HG03354 (cell line): ENCODE data around the gene ATP8B4.

Source experiments
- ATAC-seq: cut with Tn5 transposase; IDR thresholded peaks from one replicate; pipeline ENCODE4 v1.9.1; 2021; ENCODE audit warnings: mild to moderate bottlenecking; ENCODE audit not compliant: unreplicated experiment, poor library complexity, severe bottlenecking

ATP8B4 gene

DNA sequence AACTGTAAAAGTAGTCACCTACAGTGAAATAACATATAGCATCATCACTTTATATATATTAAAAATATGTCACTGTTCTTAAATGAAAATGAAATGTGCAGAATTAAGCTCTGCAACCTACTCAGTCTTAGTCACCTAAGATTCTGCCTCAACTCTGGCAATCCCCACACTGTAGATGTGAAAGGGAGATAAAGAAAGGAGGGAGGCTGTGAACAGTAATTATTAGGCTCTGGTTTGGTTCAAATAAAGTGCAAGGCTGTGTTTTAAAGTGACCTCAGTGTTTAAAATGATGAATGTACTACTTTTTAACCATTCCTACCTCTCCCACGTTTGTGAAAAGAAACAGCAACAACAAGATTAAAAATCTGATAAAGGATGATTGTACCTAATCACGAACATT, 72.2 kb downstream of the ATP8B4 start:
- ATAC-seq, result no peak

DNA sequence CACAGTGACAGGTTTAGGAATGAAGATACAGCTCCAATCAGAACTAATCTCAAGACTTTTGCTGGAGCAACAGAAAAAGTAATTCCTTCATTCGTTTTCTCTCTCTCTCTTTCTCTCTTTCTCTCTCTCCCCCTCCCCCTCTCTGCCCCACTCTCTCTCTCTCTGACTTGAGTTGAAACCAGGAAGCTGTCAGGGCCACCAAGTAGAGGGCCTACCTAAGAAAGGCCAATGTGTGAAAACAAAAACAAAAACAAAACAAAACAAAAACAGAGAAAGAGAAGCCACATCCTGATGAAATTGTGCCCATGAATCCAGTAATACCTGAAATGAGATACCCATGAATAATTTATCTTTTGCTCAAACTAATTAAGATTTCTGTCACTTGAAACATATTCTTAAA, 72.9 kb downstream of the ATP8B4 start:
- ATAC-seq, result no peak

DNA sequence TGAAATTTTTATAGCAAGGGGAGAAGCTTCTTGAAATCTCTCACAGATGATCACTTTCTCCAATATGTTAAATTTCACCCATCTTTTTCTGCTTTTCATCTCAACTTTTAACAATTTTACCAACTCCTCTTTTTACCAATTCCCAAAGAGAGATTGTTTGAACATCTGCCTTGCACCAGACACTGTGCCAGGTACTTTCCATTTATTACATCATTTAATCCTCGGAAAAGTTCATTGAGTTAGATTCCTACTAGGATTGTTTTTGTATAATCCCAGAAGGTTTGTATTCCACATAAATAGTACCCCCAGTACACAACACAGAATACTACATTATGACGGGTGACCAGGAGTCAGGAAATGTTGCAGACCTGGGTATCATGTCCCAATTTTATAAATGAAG, 74.1 kb downstream of the ATP8B4 start:
- no peak for ATAC-seq

DNA sequence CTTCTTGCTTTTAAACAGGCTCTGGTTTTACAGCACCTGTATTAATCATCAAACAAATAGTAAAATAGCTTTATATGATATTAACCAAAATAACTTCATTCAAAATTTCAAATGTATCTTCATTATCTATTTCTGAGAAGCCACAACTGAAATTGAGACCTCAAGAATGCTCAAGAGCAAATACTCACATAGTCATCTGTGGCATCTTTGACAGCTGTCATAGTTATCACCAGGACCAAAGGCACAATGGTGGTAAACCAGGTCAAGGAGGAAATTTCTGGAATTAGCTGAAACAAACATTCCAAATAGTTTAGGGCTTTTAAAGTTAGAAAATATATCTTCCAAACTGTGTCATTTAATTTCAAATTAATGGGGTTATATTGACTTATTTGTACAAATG, 74.6 kb downstream of the ATP8B4 start:
- ATAC-seq, result no peak

DNA sequence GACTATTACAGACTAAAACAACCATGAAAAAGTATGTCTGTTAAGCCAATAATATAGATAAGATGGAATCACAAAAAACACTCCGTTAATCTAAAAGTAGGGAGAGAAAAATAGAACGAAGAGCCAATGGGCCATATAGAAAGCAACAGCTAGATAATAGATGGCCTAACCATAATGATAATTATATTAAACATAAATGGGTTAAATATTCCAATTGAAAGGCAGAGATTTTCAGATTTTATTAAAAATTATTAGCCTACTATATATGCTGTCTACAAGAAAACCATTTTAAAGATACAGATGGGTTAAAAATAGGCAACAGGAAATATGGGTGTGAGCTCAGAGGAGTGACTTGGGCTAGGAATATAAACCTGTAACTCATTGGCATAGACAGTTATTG, 76.3 kb downstream of the ATP8B4 start:
- ATAC-seq, result no peak

DNA sequence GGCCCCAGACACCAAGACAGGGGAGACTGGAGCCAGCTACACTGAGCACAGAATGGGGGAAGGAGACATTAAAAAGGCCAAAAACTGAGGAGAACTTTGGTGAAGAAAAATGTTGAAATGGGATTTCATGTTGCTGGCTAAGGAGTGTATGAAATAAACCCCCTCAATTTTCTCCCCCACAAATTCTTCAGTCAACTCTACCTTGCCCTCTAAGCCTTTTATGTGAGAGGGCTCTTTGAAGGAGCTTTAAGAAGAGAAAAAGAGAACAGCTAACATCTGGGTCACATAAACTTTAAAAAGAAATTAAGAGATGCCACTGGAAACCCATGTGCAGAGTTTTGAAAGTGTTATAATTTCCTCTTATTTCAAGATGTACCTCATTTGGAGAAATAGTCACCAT, 88.6 kb downstream of the ATP8B4 start:
- ATAC-seq, result no peak

DNA sequence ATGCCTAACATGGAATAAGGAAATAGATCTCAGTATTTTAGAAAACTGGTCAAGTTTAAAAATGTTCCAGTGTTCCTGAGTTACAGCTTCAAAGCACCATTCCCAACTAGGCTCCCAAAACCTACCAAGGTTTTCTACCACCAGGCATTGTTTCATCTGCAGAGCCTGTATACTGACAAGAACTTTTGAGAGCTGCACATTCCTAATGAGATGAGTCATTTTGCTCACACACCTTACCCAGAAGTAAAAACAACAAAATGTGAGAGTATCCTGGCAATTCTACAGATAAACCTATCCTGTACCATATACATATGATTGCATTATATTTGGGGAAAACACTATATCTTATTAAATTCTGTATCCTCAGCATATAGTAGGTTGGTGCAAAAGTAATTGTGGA, 90.7 kb downstream of the ATP8B4 start:
- ATAC-seq, result no peak

DNA sequence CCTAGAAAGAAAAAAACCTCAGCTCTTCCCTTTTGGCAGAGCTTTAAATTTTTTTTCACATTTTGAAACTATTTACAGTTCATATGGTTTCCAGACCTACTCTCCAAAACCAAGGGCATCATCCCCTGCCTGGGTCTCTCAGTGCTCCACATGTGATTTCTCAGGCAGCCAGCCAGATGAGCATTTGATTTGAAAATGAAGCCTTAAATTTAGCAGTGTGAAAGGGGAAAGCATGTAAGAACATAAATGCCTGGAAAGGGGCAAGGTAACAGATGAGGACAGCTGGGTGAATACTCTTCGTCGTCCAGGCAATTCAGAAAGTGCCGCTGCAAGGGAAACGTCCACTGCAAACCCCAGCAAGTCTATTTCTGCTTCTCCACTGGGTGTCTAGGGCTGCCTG, 94.8 kb downstream of the ATP8B4 start:
- ATAC-seq, result no peak

DNA sequence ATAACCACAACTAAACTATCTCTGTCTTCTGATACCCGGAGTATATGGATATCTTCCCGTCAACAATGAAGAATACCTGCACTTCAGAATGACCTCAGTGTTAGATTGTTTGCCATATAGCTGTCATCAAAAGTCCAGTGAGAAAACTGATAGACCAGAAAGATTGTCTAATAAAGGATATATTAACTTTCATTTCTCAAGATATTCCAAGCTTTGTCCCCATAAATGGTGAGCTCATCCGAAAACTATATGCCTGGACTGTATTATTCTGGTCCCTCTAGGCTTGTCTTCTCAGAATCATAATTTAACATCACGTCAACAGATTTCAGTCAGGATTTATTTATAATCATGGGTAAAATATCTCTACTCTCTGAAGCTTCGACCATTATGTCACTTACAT, 100.5 kb downstream of the ATP8B4 start:
- ATAC-seq, result no peak

DNA sequence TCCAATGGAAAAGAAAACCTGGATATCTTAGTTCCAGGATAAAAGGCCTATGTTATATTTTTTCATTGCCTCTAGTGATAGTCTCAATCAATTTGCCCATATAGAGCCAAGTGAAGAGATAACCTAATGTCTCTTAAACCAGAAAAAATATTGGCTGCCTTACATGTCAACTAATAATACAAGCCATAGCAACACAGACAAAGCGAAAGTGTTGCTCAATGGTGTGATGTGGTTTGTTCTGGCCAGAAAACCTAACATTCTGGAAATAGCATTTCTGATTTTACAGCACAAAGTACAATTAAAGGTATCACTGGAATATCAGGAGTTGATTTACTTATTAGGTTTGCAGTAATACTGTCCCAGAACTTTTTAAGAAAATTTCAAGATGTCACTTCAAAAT, 101.5 kb downstream of the ATP8B4 start:
- ATAC-seq, result no peak

DNA sequence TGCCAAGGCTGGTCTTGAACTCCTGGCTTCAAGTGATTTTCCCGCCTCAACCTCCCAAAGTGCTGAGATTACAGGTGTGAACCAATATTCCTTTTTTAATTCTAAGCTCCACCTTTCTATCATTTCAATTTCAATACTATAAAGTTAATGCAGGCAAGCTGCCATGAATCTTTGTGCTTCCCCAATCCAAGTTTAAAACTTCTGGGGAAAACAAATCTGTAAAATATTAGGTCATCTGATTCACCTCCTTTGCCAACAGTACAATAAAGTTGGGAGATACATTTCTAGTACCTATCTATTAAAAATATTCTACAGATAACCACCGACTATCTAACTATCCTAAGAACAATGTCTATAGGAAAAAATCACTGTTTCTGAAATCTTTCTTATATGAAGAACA, 102.1 kb downstream of the ATP8B4 start:
- ATAC-seq, result no peak

DNA sequence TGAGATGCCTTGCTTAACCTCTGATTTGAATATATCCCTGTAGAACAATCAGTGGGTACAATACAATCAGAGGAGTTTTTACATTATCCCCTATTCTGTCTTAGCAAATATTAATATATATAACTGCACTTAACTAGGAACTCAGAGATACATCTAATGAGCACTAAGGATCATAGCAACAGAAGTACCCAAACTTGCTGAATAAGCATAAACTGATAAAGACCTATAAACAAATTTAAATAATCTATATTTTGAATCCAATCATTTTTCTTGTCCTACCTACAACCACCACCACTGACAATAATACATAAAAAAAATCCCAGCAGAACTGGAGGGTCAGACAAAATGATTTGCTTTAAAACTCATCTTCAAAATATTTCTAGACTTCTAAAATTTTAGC, 106.2 kb downstream of the ATP8B4 start:
- ATAC-seq, result no peak

DNA sequence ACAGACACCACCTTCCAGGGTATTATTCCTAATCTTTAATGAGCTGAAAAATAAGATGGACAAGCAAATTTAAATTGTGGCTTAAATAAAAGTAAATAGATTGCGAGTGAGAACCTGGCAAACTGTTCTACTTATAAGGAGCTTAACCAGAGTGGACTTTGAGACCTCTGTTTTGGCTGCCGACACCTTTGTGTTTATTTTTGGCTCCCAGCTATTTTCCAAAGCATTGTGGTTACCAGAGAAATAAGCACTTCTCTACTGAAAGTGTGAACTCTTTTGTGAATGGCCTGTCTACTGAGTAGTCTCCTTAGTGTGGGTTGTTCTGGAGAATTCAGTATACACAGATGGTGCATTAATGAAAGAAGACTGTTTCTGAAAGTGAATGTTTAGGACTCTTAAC, 109.4 kb downstream of the ATP8B4 start:
- ATAC-seq, result no peak

DNA sequence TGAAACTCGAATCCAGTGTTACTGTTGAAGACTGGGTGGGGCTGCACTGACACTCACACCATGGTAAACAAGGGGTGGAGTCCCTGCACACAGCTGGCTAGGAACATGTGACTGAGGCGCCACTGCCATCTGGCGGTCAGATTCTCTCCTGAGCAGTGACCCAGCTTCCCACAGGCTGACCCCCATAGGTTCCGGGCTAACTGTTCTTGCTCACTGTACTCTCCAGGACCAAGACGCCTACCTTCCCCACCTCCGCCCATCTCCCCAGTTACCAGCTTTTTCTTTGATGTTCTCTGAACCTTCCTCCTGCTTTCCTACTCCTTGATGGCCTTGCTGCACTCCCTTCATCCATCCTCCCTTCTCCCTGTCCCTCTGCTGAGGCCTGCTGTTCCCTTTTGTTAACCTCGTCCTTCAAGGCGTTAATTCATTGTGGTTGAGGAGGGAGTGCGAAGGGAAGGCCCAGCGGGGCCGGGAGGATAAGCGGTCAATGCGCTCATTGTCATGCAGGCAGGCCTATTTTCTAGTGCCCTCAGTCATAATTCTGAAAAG, 115.2 kb downstream of the ATP8B4 start:
- peak; percentile 99 for ATAC-seq

DNA sequence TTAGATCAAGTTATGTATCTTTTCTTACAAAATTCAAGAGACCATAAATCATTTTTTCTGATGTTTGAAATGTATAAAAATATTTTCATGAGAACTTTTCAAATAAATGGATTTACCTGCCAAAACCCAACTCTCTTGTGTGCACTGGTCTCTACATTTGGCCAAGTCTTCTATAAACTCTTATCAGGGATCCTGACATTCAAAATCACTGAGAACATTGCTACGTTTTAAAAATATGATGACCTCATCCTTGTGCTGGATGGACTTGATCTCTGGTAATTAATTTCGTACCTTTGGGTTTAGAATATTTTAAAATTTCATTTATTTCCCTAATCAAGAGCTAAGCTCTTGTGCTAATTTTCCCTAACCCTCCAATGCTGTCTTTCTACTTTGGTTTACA, 127.4 kb downstream of the ATP8B4 start:
- ATAC-seq, result no peak

DNA sequence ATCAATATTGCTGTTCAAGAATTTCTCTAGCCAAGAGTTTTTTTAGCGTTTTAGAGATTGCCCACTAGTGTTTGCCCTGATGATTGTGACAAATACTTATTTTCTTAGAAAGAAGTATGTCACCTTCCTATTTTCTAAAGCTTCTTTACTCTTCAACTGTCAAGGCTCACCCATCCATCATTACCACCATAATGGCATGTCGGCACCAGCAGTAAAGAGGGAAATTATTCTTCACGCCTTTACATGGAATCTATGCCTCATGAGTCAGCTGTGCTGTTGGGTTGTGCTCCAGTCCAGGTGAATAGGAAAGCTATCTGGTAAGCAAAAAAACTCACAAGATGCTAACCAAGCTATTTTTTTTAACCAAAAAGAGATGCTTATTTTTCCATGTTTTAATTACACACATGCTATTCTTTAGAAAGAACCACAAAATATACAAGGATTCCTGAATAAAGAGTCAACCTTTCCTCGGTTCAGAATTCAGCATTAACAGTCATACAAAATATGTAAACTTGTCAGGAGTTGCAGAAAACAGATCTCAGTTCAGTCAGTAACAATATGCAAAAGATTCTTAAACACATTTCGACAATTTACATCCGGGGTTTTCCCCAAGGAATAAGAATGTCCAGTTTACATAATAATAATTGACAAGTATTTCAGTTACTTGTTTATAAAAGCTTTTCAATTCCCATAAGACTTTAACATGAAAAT, 128.0 kb downstream of the ATP8B4 start:
- no peak for ATAC-seq

DNA sequence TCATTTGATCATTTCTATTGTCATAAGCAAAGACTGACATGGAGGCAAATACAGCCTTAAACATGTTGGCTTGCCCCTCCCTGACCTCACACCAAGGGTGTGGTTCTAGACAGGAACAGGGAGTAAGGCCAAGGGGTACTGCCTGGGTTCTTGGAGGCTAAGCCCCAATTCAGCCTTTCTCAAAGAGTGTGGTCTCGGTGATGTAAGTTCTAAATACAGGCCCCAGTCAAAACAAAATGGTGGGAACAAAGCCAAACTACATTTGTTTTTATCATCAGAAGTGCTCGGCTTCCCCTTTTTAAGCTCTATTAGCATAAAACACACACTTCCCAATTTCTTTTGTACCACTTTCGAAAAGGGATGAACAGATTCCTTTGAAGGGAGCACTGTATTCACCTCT, 129.5 kb downstream of the ATP8B4 start:
- ATAC-seq, result no peak

DNA sequence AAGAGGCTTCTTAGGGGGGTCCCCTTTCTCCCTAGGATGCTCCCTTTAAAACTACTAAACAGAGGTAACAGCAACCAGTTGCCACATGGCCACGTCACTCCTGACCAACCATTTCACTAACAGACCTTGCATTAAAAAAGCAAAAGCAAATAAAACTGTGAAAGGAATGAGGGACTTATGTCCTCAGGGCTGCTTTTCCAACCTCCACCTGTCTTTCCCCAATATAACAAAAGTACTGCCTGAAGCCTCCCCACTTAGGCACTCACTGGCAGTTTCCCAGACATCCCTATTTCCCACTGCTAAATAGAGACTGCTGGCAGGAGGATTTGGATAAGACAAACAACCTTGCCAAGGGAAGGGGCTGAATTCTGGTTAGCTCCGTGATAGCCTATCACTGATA, 130.3 kb downstream of the ATP8B4 start:
- no peak for ATAC-seq

DNA sequence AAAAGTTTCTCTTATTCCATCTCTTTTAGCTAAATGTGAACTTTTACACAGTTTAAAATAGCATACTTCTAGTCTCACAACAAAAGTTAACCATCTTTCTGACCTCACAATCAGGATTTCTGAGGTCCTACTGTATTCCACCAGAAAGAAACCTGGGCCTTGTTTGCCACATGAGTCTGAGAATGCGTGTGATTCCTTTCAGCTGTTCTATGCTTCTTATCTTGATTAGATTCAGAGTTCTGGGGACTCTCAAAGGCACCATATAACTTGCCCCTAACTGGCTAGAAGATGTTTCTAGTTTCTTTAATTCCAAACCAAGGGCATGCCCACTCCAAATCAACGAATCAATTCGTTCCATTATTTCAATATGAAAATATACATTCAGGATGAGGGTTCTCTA, 131.1 kb downstream of the ATP8B4 start:
- ATAC-seq, result no peak

DNA sequence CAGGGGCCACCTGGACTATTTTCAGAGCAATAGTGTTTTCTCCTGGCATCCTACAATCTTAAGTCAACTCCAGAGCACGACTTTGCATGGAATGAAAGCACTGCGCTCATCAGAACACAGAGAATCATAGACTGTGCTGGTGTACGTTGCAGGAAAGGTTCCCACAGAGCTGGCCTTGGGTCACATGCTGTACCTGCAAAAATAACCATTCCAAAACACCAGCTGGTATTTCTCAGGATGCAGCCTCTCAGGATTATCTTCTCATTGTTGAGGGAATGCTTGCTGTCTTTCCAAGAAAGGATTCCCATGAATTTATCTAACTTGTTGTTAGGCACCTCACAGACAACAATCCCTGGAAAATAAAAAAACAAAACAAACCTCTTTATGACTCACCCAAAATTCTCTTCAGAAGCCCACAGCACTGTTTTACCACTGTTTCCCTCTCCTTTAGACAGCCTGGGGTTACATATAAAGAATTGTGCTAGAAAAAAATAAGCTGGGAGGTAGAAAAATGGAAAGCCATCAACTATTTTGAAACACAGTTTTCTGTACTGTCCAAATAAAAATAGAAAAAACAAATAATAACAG, 131.7 kb downstream of the ATP8B4 start:
- ATAC-seq, result no peak

DNA sequence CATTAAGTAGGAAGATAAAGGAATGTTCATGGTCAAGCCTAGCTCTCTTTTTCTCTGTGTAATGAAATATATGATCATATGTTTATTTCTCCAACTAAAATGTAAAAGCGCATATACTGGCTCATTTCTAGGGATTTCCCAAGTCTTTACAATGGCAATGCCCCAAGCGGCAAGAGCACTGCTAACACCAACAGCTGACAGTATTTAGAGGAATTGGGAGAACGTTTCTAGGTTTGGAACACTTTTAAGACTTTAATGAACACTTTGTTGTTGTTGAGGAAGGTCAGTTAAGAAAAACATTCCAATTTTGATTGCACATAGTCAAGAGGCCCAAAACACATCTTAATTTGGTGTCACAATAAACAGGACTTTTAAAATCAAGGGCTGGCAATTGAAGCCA, 132.7 kb downstream of the ATP8B4 start:
- ATAC-seq, result no peak

DNA sequence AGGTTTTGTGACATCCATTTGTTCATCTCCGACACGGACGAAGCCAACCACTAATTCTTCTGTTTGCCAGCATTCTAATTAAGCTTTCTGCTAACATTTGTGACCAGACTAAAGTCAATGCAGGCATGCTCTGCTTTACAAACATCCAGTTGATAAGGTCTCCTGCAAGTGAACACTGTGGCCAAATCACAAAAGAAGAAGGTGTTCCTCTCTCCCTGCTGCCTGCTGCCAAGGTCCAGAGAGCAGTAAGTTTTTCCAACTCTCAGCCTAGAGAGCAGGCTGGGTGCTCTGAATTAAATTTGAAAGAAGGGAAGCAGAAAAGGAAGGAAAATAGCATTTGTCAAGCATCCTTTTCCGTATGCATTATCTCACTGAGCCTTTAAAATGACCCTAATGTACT, 133.6 kb downstream of the ATP8B4 start:
- no peak for ATAC-seq
